Thyroid gland (tissue), 4 donors: ENCODE measurements around the gene MRPL10. TPM values are rescaled to one million over a fixed set of nuclear protein-coding genes. Genes with fewer than 3 reads are reported as not detected.

Experiments used
- DNase-seq, 2 donors: peaks; one replicate each; pipeline ENCODE4 v3.0.0-alpha.2; 2019
- H3K27ac ChIP-seq, 3 donors: fragments of 200-600 bp; sonication (generic); 1 replicate in 2 of 3; 2 replicates in 1 of 3; pipeline ENCODE4 v1.5.1; 2016 to 2019; ENCODE audit warnings: mild to moderate bottlenecking in 1 of 3, moderate library complexity in 1 of 3
- H3K27me3 ChIP-seq: fragments of 200-600 bp; sonication (generic); one replicate; pipeline ENCODE4 v1.5.1; 2019
- H3K36me3 ChIP-seq, 2 donors: fragments of 200-600 bp; sonication (generic); one replicate each; pipeline ENCODE4 v1.5.1; 2016 to 2019
- H3K4me1 ChIP-seq, 2 donors: fragments of 200-600 bp; sonication (generic); one replicate each; pipeline ENCODE4 v1.5.1; 2017 to 2019
- H3K4me3 ChIP-seq, 3 donors: fragments of 200-600 bp; sonication (generic); replicated peaks in 1 of 3; 1 replicate in 2 of 3; 2 replicates in 1 of 3; pipeline ENCODE4 v1.5.1; 2016; ENCODE audit warnings: mild to moderate bottlenecking in 1 of 3
- H3K9me3 ChIP-seq: fragments of 200-600 bp; sonication (generic); one replicate; pipeline ENCODE4 v1.5.1; 2017
- POLR2A ChIP-seq, 2 donors: fragments of 450-650 bp; IDR thresholded peaks; one replicate each; pipeline ENCODE4 v1.6.1; 2017; ENCODE audit warnings: antibody characterized with exemption in 2 of 2, mild to moderate bottlenecking in 2 of 2, moderate library complexity in 1 of 2
- WGBS, 2 donors: methylation state at CpG; one replicate each; pipeline ENCODE4 v1.1.5; 2017; 5-methylcytosine and 5-hydroxymethylcytosine counted together
- intact Hi-C: fragments of 100-400 bp; cut with DNase I; formaldehyde crosslinking; loops from one replicate; pipeline ENCODE4 v1.15.1; 2023
- total RNA-seq, 4 donors: library from RNA; depleted of rRNA; stranded (reverse); fragments of >200 nt; gene quantifications; one replicate each; pipeline ENCODE4 v1.2.3, GENCODE V29; 2016
- TF ChIP-seq, protein P1 (sequence below), 6 experiments: fragments of 200-600 bp in 3 of 6; fragments of 450-650 bp in 3 of 6; sonication (generic) in 3 of 6; IDR thresholded peaks; one replicate each; pipeline ENCODE4 v1.5.1; 2016 to 2019; ENCODE audit warnings: antibody characterized with exemption in 6 of 6, mild to moderate bottlenecking in 2 of 6, inconsistent platforms in 1 of 6, moderate library complexity in 1 of 6

Gene MRPL10
- total RNA-seq, 4 donors from 2014 or later: 36.1 to 51.9 (median 39.1) TPM

- no peak overlapping the region for H3K4me3 ChIP-seq
- H3K27me3 ChIP-seq: no peaks in the 10 kb centered on the region
- H3K36me3 ChIP-seq: peaks cover 6 to 11% of the 10 kb centered on the region in 2 donors
- intact Hi-C loops: no loop called here
- peaks cover 15 to 20% of the 10 kb centered on the region in 2 donors for H3K4me1 ChIP-seq
- WGBS, 2 donors: 67 to 69% methylated on average over 5 of the region's 5 CpGs
- TF ChIP-seq, protein P1, sequence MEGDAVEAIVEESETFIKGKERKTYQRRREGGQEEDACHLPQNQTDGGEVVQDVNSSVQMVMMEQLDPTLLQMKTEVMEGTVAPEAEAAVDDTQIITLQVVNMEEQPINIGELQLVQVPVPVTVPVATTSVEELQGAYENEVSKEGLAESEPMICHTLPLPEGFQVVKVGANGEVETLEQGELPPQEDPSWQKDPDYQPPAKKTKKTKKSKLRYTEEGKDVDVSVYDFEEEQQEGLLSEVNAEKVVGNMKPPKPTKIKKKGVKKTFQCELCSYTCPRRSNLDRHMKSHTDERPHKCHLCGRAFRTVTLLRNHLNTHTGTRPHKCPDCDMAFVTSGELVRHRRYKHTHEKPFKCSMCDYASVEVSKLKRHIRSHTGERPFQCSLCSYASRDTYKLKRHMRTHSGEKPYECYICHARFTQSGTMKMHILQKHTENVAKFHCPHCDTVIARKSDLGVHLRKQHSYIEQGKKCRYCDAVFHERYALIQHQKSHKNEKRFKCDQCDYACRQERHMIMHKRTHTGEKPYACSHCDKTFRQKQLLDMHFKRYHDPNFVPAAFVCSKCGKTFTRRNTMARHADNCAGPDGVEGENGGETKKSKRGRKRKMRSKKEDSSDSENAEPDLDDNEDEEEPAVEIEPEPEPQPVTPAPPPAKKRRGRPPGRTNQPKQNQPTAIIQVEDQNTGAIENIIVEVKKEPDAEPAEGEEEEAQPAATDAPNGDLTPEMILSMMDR (IDR thresholded peaks at IDR 0.05): no peak
- H3K27ac ChIP-seq: peak overlapping the region in 1 of 3 donors; percentile 24
- H3K9me3 ChIP-seq: no peaks in the 10 kb centered on the region
- DNase-seq: no peak
Observed at GRCh38 chr17:47834756-47835155, 3.4 kb upstream of the MRPL10 start.

GRCh38 chr17:47831934-47832327, 590 bp upstream of the MRPL10 start:
- Histone ChIP-seq H3K4me1 (peaks cover 11 to 16% of the 10 kb centered on the region in 2 donors), H3K36me3 (peaks cover 7 to 14% of the 10 kb centered on the region in 2 donors), H3K9me3 (no peaks in the 10 kb centered on the region), H3K4me3 (peak overlapping the region in 2 of 3 donors; percentile 77 to 83), H3K27ac (no peak overlapping the region), H3K27me3 (no peaks in the 10 kb centered on the region)
- TF ChIP-seq, protein P1 (IDR thresholded peaks at IDR 0.05): no peak
- TF ChIP-seq POLR2A (IDR thresholded peaks at IDR 0.05): no peak
- 7 to 18% methylated on average over 7 of the region's 7 CpGs for WGBS, 2 donors
- no peak for DNase-seq
- intact Hi-C loops: no loop called here

GRCh38 chr17:47830396-47831002, 842 bp downstream of the MRPL10 start:
- no peak overlapping the region for H3K27ac ChIP-seq
- peaks cover 11 to 16% of the 10 kb centered on the region in 2 donors for H3K4me1 ChIP-seq
- intact Hi-C loops: no loop called here
- peaks cover 20% of the 10 kb centered on the region in 2 donors for H3K36me3 ChIP-seq
- no peak for TF ChIP-seq POLR2A (IDR thresholded peaks at IDR 0.05)
- TF ChIP-seq, protein P1 (IDR thresholded peaks at IDR 0.05): no peak
- H3K4me3 ChIP-seq: peak overlapping the region; percentile 36 to 83 (median 77)
- no peak for DNase-seq
- no peaks in the 10 kb centered on the region for H3K27me3 ChIP-seq
- no peaks in the 10 kb centered on the region for H3K9me3 ChIP-seq
- 77 to 78% methylated on average over 18 of the region's 18 CpGs for WGBS, 2 donors

DNA sequence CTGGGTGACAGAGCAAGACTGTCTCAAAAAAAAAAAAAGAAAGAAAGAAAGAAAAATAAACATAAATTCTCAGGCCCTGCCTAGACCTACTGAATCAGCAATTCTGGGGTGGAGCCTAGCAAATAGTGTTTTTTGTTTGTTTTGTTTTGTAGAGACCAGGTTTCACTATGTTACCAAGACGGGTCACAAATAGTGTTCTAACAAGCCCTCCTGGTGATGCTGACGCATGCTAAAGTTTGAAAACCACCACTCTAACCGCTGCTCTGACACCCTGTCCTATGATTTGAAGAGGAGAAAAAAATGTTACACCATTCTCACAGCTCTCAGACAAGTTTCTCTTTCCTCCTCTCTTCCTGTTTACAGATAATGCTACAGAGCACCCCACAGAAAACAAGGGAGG, 1.5 kb downstream of the MRPL10 start:
- TF ChIP-seq POLR2A (IDR thresholded peaks at IDR 0.05): no peak
- TF ChIP-seq, protein P1 (IDR thresholded peaks at IDR 0.05): no peak
- WGBS, 2 donors: 87 to 89% methylated on average over 3 of the region's 3 CpGs

GRCh38 chr17:47823519-47823918, 7.8 kb downstream of the MRPL10 start:
- 87 to 98% methylated on average over 3 to 4 of the region's 4 CpGs for WGBS, 2 donors
- TF ChIP-seq, protein P1 (IDR thresholded peaks at IDR 0.05): no peak
- TF ChIP-seq POLR2A (IDR thresholded peaks at IDR 0.05): no peak
- H3K27me3 ChIP-seq: no peaks in the 10 kb centered on the region
- H3K9me3 ChIP-seq: no peaks in the 10 kb centered on the region
- peaks cover 7 to 20% of the 10 kb centered on the region in 2 donors for H3K4me1 ChIP-seq
- intact Hi-C loops: no loop called here
- no peak overlapping the region for H3K27ac ChIP-seq
- no peak for DNase-seq
- no peak overlapping the region for H3K4me3 ChIP-seq
- peaks cover 39 to 41% of the 10 kb centered on the region in 2 donors for H3K36me3 ChIP-seq

More for the DNA sequence above, 1.5 kb downstream of the MRPL10 start:
- Histone ChIP-seq H3K4me1 (peaks cover 11 to 16% of the 10 kb centered on the region in 2 donors), H3K27me3 (no peaks in the 10 kb centered on the region), H3K36me3 (peaks cover 24 to 25% of the 10 kb centered on the region in 2 donors), H3K9me3 (no peaks in the 10 kb centered on the region), H3K27ac (no peak overlapping the region), H3K4me3 (no peak overlapping the region)
- no peak for DNase-seq
- intact Hi-C loops: no loop called here
